GM18867 (cell line): ENCODE data around the gene PFKFB3.

Source experiments
- ATAC-seq: cut with Tn5 transposase; IDR thresholded peaks from one replicate; pipeline ENCODE4 v1.9.1; 2021; ENCODE audit warnings: mild to moderate bottlenecking, moderate library complexity; ENCODE audit not compliant: unreplicated experiment

The PFKFB3 gene

DNA sequence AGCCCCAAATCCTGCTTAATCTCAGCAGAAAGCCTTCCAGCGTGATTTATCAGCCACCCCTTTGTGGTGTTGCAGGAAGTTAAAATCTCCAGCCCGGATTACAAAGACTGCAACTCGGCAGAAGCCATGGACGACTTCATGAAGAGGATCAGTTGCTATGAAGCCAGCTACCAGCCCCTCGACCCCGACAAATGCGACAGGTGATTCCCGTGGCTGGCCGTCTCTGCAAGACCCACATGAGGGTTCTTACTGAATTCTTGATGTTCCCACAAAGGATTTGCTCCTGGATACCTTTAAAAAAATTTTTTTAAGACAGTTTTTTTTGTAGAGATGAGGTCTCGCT is 16.7 kb downstream of the PFKFB3 start:
- no peak for ATAC-seq

DNA sequence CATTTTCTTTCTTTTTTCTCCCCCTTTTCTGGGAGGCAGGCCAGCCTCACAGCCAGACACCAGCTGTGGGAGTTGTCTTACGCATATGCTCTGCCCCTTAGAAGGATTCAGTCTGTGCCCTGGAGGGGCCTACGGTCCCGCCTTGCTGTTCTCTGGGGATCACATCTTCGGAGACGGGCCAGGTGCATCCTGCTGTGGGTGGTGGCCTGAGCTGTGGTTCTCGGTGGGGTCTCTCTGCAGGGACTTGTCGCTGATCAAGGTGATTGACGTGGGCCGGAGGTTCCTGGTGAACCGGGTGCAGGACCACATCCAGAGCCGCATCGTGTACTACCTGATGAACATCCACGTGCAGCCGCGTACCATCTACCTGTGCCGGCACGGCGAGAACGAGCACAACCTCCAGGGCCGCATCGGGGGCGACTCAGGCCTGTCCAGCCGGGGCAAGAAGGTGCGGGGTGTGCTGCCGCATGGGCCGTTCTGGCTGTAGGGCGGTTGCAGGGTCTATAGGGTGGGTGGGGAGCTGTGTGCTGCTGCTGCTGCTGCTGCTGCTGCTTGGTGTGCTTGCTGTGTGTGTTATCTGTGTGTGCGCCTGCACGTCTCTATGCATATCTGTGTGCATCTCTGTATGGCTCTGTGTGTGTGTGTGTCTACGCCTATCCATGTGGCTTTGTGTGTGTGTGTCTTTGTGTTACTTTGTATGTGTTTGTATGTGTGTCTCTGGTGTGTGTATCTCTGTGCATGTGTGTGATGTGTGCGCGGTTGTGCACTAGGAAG is 17.9 kb downstream of the PFKFB3 start:
- no peak for ATAC-seq

DNA sequence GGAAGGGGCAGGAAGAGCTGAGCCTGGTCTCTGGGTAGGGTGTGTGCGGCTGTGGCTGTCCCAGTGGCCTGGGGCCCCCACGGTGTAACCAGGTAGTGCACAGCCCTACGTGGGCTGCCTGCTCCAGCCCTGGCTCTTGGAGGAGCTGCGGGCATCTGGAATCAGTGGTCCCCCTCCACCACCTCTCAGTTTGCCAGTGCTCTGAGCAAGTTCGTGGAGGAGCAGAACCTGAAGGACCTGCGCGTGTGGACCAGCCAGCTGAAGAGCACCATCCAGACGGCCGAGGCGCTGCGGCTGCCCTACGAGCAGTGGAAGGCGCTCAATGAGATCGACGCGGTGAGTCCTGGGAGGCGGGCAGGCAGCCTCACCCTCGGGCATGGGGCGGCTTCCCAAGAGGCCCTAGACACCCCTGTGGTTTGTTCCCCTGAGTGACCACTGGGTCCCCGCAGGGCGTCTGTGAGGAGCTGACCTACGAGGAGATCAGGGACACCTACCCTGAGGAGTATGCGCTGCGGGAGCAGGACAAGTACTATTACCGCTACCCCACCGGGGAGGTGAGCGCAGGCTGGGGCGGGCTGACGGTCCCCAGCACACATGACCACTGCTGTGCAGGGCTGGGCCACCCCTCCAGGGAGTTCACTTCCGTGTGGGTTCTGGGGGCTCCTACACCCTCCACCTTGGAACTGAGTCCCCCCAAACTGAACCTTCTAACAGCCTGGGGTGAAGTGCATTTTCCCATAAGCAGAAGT is 18.6 kb downstream of the PFKFB3 start:
- no peak for ATAC-seq

DNA sequence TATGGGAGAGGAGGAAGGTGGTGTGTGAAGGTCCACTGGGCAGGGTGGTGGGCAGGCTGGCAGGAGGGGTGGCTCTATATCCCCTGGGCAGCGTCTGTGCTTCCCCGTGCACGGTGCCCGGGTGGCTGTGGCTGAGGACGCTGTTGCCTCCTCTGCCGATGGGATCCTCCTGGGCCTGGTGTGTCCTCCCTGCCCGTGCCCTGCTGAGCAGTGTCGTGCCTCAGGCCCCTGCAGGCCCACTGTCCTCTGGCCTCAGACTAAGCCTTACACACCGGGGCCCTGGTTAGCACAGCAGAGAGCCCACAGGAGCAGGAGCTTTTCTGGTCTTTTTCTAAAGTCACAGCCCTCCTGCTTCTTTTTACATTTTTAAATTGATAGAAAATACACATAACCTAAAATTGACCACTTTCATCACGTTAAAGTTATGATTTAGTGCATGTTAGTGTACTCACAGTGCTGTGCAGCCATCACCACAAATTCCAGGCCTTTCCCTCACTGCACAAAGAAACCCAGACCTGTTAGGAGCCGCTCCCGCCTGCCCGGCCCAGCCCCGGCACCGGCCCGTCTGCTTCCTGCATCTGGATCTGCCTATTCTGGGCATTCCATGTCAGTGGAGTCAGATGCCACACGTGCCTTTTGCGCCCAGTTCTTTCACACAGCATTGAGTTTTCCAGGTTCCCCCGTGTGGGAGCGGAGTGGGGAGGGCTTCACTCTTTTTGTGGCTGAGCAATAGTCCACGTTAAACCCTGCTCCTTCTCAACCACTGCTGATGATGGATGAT is 19.4 kb downstream of the PFKFB3 start:
- ATAC-seq = no peak

DNA sequence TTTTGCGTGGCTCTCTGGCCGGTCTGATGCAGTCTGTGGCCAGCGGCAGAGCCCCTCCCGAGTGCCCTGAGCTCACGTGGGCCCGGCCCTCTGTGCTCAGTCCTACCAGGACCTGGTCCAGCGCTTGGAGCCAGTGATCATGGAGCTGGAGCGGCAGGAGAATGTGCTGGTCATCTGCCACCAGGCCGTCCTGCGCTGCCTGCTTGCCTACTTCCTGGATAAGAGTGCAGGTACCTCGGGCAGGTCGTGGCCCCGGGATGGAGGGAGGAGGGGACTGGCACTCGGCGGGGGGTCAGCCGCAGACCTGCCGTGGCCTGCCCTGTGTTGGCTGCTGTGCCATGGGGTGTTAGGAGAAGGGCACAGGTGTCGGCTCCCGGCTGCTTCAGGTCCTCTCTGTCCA is 20.0 kb downstream of the PFKFB3 start:
- ATAC-seq = no peak

DNA sequence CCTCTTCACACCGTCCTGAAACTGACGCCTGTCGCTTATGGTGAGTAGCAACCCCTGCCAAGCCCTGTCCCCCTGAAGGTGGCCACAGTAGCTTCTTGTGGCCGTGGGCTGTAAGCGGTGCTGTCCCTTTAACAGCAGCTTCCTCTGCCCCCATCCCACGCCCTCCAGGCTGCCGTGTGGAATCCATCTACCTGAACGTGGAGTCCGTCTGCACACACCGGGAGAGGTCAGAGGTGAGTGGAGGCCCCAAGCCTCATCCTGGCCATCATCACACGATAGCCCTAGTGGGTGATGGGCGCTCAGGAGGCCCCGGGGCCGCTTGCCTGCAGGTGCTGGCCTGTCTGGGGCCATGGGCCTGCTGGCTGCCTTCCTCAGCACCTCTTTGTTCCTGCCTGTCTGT is 21.2 kb downstream of the PFKFB3 start:
- no peak for ATAC-seq

DNA sequence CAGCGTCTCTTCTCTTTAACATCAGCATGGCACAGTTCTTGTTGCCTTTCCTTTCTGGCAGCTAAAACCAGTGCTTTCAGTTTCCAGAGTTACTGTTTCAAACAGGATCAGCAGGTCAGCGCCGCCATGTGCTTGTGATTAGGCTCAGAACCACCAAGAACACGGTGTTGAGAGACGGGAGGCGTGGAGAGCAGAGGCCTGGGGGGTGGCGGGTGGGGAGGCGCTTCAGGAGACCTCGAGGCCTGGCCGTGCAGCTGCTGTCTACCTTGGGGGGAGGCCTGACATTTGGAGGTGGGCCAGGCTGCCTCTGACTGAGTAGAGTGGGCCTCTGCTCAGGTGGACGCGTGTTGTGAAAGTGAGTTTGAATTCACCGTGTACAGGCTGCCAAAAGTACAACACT is 22.0 kb downstream of the PFKFB3 start:
- ATAC-seq = no peak

DNA sequence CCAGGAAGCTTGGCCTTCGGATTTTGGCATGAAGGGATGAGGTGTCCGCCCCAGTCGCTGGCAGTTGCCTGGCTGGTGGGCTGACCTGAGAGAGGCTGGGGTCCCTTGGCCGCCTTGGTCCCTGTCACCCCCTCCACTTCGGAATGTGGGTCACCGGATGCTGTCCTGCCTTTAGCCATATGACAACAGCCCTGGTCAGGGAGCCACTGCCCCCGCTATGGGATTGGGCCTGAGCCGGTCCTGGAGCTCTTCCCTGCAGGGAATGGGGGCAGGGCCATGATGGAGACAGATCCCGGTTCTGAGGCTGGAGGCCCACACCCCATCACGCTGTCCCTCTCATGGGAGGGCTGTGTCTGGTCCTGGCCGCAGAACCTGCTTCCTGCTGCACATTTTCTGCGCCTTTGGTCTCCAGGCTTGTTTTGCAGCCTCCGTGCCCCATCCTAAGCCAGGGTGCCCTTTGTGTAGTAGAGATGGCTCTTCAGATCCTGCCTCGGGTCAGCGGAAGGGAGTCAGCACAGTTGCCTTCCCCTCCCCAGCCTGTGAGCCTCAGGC is 22.6 kb downstream of the PFKFB3 start:
- ATAC-seq = no peak

DNA sequence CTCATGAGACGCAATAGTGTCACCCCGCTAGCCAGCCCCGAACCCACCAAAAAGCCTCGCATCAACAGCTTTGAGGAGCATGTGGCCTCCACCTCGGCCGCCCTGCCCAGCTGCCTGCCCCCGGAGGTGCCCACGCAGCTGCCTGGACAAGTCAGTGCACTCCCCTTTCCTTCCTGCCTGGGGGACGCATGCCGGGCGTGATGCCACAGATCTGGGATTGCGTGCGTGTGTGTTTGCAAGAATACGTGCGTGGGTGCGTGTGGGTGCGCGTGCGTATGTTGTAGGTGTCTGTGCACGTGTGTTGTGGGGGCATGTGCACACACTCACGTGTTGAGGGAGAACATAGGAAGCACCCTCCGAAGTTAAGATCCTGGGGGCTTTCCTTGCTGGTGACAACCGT is 23.5 kb downstream of the PFKFB3 start:
- no peak for ATAC-seq

DNA sequence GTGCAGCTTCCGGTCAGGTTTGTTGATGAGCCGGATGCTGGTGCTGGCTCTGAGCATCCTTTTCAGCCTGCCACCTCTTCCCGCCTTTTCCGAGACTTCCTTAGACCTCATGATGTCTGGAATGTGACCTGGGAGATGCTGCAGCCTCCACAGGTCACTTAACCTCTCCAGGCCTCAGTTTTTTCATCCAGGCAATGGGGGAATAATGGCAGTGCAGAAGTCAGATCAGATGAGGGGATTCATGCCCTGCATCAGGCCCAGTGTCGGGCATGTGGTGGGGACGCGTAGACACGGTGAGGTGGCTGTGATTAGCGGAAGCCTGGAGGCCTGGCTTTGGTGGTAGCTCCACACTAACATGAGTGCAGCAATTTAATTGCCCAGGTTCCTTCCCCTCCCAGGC is 24.6 kb downstream of the PFKFB3 start:
- ATAC-seq = no peak

DNA sequence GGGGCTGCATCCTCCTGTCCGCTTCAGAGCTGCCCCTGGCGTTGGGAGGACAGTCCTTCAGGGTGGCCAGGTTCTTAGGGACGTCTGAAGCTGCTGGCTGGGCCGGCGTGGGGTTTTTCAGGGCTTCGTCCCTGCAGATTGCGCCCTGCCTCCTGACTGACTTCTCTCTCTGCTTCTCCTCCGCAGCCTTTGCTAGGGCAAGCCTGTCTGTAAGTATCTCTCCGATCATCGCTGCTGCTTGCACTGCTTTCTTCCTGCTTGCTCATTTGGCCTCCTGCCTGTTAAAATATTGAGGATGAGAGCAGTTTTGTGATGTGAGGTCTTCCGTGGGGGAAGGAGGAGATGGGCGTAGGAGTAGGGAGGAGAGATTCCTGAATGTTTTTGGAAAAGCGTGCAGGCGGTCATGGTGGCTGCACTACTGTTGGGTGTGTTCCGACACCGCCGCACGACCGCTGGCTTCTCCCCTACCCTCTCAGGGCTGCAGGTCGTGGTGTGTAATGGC is 25.3 kb downstream of the PFKFB3 start:
- ATAC-seq = no peak

DNA sequence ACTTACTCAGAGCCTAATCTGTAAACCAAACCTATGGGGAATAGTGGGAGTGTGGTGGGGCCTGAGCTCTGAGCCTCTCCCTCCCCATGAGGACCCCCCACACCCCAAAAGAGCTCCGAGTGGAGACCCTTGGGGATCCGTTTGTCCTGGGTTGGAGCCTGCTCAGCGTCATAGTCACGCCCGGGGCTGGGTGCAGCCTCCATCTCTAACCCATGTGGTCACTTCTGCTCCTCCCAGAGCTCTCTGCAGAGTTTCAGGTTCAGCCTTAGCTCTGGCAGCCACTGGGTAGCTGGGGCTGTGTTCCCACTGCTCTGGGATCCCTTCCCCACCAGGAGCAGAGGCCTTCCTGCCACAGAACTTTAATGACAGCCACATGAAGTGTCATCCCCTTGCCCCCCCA is 25.9 kb downstream of the PFKFB3 start:
- ATAC-seq = no peak

DNA sequence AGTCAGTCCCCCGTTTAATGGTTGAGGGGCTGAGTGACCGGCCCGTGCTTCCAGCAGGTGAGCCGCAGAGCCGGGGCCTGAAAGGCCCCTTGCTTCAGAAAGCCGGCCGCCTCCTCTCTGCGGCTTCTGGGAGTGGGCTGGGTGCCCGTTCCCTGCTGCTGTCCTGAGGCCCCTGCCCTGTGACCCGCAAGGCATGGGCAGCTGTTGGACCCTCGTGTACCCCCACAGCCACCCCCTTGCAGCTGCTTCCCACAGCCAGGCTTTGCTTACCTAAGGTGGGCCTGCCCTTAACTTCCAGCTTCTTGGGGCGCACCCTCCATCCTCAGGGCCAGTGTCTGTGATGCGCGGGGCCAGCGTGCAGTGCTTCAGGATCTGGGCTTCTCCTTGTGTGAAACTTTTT is 26.6 kb downstream of the PFKFB3 start:
- no peak for ATAC-seq

DNA sequence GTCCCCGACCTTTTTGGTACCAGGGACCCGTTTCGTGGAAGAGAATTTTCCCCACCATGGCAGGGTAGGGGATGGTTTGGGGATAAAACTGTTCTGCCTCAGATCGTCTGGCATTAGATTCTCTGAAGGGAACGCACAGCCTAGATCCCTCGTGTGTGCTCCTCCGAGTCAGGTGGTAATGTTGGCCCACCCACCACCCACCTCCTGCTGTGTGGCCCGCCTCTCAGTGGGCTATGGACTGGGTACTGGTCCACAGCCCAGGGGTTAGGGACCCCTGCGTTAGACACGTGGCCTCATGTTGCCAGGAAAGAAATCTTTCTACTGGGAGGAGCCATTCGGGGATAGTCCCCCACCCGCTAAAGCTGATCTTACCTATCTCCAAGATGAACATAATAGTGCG is 27.0 kb downstream of the PFKFB3 start:
- no peak for ATAC-seq

DNA sequence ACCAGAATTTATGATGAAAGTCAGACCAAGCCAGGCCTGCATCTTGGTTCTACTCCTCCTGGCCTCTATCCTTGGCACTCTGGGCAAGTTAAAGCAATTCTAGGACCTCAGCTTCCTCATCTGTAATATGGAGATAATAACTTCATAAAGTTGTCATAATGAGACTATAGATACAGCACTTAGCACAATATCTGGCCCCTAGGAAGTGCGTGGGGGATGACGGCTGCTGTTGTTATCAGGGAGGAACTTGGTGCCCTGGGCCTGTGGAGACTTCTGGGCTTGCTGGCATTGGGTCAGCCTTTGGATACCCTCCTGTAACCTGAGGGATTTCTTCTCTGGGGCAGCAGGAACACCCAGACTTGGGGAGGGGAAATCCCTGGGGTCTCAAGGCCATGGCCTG is 27.6 kb downstream of the PFKFB3 start:
- ATAC-seq = no peak

DNA sequence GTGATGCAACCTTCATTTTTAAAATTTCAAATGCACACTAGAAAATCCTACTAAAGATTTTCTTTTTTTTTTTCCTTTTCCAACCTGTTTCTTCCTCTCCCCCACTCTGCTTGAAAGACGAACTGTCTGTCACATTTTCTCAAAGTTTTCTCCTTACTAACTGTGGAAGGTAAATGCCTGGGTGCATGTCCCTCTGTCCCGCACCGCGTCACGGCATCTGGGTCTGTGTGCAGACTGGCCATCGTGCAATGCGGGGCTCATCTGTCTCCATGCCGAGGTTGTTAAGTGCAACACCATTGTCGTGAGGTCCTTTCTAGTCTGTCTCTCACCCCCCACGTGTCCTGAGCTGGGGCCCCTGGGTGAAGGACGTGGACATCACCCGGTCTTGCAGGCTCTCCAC is 28.4 kb downstream of the PFKFB3 start:
- ATAC-seq = no peak

DNA sequence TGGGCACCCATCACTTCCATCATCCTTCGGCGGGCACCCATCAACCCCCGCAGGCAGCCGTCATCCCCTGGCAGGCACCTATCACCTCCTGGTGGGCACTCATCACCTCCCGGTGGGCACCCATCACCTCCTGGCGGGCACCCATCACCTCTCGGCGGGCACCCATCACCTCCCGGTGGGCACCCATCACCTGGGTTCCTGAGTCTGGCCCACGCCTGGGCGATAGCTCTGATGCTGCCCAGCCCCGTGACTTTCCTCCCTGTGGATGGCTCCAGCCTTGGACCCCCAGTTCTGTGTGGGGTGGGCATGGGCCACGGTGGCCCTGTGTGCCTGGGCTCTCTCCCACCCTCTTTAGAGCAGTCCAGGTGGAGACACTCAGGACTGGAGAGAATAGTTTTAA is 29.0 kb downstream of the PFKFB3 start:
- ATAC-seq = no peak

DNA sequence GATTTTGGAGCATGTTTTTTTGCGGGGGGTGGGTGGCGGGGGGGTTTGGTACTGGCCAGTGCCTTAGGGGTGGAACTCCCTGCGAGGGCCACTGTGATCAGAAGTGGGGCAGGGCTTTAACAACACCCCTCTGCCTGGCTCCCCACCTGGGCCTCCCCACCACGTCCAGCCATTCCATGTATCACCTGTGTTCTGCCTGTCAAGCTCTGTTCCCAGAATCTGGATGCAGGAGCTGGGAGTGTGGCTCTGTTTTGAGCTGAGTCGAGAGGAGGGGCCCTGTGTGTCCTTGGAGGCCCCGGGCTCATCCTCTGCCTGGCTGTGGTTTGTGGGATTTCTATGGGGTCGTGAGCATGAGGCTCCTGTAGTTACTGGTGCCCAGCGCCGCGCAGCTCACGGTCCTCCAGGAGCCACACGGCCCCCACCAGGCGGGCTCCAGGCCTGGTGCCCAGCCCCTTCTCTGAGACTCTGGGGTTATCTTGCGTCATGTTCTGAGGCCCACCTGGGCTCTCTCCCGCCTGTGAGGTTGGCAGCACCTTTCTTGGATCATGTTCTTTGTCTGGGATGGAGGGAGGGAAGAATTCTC is 29.6 kb downstream of the PFKFB3 start:
- ATAC-seq = no peak

DNA sequence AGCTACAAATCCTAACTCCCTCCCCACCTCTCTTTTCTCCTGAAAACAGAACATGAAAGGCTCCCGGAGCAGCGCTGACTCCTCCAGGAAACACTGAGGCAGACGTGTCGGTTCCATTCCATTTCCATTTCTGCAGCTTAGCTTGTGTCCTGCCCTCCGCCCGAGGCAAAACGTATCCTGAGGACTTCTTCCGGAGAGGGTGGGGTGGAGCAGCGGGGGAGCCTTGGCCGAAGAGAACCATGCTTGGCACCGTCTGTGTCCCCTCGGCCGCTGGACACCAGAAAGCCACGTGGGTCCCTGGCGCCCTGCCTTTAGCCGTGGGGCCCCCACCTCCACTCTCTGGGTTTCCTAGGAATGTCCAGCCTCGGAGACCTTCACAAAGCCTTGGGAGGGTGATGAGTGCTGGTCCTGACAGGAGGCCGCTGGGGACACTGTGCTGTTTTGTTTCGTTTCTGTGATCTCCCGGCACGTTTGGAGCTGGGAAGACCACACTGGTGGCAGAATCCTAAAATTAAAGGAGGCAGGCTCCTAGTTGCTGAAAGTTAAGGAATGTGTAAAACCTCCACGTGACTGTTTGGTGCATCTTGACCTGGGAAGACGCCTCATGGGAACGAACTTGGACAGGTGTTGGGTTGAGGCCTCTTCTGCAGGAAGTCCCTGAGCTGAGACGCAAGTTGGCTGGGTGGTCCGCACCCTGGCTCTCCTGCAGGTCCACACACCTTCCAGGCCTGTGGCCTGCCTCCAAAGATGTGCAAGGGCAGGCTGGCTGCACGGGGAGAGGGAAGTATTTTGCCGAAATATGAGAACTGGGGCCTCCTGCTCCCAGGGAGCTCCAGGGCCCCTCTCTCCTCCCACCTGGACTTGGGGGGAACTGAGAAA is 30.4 kb downstream of the PFKFB3 start:
- no peak for ATAC-seq

DNA sequence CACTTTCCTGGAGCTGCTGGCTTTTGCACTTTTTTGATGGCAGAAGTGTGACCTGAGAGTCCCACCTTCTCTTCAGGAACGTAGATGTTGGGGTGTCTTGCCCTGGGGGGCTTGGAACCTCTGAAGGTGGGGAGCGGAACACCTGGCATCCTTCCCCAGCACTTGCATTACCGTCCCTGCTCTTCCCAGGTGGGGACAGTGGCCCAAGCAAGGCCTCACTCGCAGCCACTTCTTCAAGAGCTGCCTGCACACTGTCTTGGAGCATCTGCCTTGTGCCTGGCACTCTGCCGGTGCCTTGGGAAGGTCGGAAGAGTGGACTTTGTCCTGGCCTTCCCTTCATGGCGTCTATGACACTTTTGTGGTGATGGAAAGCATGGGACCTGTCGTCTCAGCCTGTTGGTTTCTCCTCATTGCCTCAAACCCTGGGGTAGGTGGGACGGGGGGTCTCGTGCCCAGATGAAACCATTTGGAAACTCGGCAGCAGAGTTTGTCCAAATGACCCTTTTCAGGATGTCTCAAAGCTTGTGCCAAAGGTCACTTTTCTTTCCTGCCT is 31.1 kb downstream of the PFKFB3 start:
- no peak for ATAC-seq
